Activated CD4-positive, alpha-beta T cell treated with anti-CD3 and anti-CD28 coated beads, Interleukin-2, amount 50 U/mL, for 16 hours (primary cell): Measurements from ENCODE around the gene LRRC71.

Experiments used
- DNase-seq: peaks from one replicate; pipeline ENCODE4 v3.0.0-alpha.2; 2020

The LRRC71 gene

DNA sequence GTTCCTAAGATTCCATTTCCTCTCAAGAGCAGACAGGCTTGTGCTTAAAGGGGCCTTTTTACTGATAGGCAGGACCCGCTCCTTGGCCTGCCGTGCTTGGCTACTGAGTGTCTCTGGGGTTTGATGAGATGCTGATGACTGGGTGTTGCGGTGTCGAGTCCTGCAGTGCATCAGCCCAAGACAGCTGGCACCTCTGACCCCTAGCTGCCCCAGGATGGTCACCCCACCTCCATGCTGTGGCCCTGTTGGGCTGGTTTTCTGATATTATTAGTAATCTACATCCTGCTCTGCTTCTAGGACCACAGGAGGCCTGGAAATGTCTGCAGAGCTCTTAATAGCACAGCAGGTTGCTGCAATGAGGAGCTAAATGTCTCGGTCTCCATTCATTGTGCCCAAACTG is 28.7 kb downstream of the LRRC71 start:
- DNase-seq = no peak

DNA sequence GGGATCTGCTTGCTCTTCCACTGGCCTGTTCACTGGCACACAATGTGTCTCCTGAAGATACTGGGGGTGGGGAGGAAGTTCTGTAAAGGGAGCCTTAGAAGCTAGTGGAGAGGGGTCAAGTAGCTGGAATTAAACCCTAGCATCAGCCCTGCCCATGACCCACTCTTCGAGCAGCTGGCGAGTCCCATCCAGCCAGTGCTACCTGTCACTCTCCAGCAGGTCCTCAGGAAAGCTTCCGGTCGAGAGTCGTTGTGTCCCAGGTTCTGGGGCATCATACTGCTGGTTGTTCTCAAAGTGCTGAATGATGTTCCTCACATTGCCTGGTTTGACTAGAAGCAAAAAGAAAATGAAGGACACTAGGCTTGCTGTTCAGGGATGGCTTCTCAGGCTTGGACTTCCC is 30.9 kb downstream of the LRRC71 start:
- DNase-seq = no peak

DNA sequence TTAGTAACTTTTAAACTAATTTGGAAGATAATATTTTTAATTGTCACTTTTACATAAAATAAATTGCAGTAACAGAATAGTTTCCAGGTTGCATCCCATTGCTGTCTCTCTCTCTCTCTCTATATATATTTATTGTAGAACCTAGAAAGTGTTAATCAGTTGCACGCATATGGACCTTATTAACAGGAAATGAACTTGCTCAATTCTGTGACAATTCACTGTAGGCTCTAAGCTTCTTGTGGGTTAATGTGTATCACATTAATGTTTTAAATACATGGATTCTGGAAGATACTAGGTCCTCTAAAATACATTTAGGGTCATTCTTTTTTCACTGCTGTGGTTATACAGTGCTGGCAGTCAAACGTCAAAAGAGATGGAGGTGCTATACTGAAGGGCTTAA is 33.1 kb downstream of the LRRC71 start:
- DNase-seq = no peak

DNA sequence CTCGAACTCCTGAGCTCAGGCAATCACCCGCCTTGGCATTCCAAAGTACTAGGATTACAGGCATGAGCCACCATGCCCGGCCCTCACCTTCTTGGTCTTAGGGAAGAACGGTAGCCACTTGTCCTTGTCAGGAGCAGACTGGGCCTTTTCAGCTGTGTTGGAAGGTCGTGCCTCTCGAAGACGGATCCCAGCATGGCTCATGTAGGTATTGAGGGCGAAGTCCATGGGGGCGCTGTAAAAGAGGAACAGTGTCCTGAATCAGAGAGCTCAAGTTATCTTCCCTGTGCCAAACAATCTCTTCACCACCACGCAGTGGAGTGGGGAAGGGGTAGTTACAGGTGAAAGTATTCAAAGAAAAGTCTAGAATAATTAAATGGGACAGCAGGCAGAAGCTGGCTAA is 35.9 kb downstream of the LRRC71 start:
- no peak for DNase-seq

DNA sequence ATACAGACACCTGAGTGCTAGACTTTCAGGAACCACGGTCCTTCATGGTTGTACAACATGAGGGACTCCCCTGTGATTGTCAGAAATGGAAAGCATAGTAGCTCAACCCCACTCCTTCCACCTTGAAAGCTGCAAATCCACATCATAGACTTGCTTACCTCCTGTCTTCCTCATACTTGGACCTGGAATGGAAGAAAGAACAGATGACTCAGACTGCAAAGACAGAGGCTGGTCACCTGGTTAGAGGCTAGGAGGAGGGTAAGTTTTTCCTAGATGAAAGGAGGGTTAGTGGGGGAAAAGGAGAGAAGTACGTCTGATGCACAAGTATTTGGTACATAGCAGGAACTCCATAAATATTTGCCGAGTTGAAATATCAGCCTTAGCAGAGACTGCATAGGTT is 37.2 kb downstream of the LRRC71 start:
- DNase-seq = no peak

DNA sequence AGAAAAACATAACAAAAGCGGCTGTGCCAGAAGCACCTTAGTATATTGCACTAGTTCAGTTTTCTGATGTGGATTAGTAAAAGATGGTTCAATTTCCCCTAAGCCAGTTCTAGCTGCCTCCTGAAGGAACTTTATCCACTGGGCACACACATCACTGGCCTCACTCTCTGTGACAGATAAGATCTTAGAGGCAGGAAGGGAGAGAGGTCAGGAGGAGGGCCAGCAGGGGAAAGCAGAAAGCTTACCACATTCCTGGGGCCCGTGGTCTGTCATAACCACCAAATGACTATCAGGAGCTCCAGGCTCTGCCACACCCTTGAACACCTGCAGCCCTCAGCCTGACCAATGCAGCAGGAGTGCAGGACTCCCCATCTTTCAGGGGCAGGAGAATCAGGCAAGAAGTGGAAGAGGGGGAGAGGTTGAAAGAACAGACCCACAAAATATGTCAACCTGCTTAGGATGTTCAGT is 37.8 kb downstream of the LRRC71 start:
- no peak for DNase-seq

DNA sequence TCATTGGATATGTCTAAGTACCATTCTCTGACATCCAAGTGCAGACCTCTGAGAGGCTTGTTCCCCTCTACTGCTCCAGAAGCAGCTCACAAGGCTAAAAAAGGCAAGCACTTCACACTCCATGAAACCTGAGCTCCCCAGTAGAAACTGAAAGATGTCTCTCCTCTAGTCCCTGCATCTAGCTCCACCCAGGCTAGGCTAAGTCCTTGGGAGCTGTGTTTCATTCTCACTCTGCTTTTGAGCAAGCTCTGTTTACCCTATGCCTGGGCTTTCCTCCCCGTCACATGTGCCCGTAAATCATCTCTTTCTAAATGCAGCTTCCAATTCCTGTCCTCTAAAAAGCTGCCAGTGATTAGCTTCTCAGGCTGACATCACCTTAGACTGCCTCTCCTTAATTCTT is 39.0 kb downstream of the LRRC71 start:
- DNase-seq = no peak

DNA sequence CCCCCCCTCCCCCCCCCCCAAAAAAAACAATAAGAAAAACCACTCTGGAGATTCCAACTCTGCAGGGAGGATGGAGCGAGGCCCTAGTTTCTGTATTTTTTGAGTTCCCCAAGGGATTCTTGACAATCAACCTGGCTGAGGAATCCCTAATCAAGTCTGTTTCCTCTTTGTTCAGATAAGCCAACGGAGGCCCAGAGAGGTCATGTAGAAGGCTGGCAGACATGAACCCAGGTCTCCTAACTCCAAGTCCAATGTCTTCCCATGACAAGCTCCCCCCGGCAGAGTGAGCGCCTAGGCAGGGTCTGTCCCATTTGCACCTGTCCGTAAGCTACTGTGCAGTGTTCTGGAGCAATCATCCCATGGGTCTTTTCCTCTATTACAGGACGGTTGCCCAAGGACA is 39.5 kb downstream of the LRRC71 start:
- DNase-seq = no peak

DNA sequence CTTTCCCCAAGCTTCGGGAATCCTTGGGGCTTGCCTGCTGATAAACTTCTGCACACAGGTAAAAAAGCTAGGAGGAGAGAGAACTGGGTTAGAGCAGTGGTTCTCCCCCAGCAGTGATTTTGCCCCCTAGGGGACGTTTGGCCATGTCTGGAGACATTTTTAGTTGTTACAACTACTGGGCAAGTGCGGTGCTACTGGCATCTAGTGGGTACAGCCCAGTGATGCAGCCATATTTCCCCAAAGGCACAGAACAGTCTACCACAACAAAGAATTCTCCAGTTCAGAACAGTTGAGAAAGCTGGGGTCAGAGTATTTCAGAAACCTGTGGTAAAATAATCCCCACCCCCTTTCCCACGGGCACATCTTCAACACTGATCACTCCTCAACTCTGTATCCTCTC is 41.3 kb downstream of the LRRC71 start:
- DNase-seq = peak; percentile 29

DNA sequence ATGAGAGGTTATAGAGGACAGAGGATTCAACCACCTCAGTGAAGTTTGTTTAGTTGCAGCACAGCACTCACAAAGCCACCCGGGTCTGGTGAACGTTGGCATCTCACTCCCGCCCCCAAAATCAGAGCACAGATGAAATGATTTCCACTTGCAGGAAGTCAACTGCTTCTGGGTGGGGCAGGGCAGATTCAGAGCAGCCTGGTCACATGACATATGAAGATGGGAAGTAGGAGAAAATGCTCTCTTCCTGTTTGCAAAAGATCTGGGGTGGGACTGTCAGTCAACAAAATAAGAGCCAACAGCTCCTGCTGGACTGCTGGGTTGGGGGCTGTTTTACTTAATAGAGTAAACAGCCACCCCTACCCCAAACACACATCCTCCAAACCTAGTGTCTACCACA is 43.2 kb downstream of the LRRC71 start:
- DNase-seq = peak; percentile 10

DNA sequence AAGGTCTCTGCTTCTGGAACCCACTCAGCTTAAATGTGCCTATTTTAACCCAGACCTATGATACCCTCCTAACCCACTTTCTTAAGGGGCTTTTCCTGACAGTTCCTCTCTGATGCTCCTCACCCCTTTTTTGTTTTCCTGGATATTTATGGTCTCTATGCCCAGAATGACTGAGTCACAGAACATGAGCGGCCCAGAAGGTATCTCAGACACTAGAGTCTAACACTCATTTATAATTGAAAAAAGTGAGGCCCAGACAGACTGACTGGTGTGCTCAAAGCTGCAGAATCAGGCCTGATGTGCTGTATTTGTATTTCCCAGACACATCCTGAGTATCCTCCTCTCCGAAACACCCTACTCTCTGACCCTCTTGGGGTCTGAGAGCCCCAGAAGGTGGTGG is 44.0 kb downstream of the LRRC71 start:
- DNase-seq = no peak

DNA sequence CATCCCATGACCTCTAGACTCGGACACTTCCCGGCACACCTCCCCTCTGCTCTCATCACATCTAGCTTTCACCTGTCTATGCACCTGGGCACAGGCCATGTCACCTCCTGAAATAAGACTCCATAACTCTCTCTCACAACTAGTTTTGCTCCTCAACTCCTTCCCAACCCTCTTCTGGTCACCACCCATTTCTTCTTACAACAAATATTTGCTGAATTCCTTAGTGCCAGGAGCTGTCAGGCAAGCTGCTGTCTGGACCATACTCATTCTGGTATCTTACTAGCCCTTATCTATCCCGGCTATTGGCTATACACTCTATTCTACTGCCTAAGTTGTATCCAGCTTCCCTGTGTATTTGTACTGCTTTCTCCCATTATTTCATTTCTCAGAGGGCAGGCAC is 49.1 kb downstream of the LRRC71 start:
- DNase-seq = no peak

DNA sequence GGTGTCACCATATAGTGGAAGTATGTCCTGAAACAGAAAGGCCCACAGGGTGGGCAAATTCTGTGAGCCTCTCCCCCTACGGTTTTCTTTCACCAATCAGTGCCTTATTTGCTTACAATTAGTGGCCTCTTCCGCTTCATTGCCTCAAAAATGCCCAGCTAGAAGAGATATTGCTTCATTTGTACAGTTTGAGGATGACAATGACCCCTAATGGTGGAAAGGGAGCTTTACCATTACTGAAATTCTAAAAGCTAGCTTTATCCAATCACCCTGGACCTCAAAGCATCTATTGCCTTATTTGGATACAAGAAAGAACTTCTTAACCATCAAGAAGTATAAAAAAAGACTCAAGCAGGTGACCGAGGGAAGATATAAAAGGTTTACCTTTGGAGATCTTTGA is 49.6 kb downstream of the LRRC71 start:
- no peak for DNase-seq

DNA sequence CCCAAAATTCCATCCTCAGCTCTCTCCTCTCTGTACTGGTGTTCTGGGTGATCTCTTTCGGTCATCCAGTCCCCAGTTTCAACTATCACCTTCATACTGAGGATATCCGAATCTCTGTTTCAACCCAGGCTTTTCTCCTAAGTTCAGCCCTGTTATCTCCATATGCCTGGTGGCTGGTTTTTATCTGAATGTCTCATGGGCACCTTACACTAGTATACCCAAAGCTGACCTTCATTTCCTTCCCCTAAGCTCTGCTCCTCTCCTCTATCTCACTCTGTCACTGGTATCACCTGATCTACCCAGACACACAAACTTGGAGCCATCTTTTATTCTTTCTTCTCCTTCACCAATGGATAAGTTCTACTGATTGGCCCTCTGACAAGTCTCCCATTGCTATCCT is 53.0 kb downstream of the LRRC71 start:
- DNase-seq = no peak

DNA sequence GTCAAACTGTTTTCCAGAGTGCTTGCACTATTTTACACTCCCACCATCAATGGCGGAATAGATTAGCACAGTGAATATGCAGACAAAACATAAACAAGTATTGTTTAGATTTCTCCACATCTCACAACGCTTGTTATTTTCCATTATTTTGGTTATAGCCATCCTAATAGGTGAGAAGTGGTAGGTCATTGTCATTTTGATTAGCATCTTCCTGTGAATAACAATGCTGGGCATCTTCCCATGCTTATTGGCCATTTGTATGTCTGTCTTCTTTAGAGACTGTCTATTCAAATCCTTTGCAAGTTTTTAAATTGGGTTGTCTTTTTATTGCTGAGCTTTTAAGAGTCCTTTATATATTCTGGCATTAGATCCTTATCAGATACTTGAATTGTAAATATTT is 54.7 kb downstream of the LRRC71 start:
- DNase-seq = no peak

DNA sequence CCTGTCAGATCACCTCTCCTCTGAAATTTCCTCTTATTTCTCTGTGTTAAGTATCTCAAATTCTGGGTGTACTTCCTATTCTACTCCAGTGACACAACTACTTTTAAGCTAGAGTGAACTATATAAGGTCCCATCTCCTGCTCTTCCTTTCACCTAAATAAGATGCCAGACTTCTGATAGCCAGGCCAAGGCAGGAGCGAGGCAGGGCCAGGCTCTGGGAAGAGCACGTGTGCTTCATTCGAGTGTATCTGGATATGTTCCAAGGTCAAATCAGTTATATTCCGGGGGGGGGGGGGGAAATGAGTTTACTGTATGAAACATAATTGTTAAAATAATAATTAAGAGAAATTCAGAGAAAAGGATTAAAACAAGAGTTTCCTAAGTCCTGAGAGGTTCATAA is 60.1 kb downstream of the LRRC71 start:
- no peak for DNase-seq
